Stomach (tissue), 9 donors: ENCODE measurements around the gene RIMBP3C. TPM values are rescaled to one million over a fixed set of nuclear protein-coding genes. Genes with fewer than 3 reads are reported as not detected.
"Not testable (repeated sequence)": the region's sequence is repeated elsewhere in the genome, so short reads cannot be mapped to it uniquely, and the experiment has no call there.

Experiments
- DNase-seq, 2 donors: peaks; one replicate each; pipeline versions ENCODE4 v3.0.0 to v3.0.0-alpha.2; 2013 to 2019
- H3K27ac ChIP-seq, 5 donors: fragments of 200-600 bp in 4 of 5; sonication (generic) in 4 of 5; one replicate each; pipeline ENCODE4 v1.5.1; 2013 to 2019; ENCODE audit warnings: mild to moderate bottlenecking in 1 of 5, moderate library complexity in 1 of 5
- H3K27me3 ChIP-seq, 3 donors: fragments of 200-600 bp; sonication (generic); one replicate each; pipeline ENCODE4 v1.5.1; 2017 to 2019; ENCODE audit warnings: mixed run types in 1 of 3
- H3K36me3 ChIP-seq, 4 donors: fragments of 200-600 bp; sonication (generic); 1 replicate in 3 of 4; 2 replicates in 1 of 4; pipeline ENCODE4 v1.5.1; 2016 to 2019
- H3K4me1 ChIP-seq, 4 donors: fragments of 200-600 bp; sonication (generic); one replicate each; pipeline ENCODE4 v1.5.1; 2016 to 2019
- H3K4me3 ChIP-seq, 4 donors: fragments of 200-600 bp; sonication (generic) in 3 of 4; one replicate each; pipeline ENCODE4 v1.5.1; 2016 to 2019; ENCODE audit warnings: mild to moderate bottlenecking in 1 of 4
- H3K9me3 ChIP-seq, 4 donors: fragments of 200-600 bp; sonication (generic); one replicate each; pipeline ENCODE4 v1.5.1; 2016 to 2019
- WGBS, 5 donors: extraction: QIAGEN DNeasy Blood & Tissue Kit in 3 of 5; methylation state at CpG; one replicate each; pipeline versions ENCODE4 v1.1.5 to v1.1.7; 2013 to 2018; 5-methylcytosine and 5-hydroxymethylcytosine counted together
- intact Hi-C: fragments of 100-400 bp; cut with DNase I; formaldehyde crosslinking; loops from one replicate; pipeline ENCODE4 v1.15.1; 2023; ENCODE audit warnings: low total_unique reads
- polyA plus RNA-seq, 3 donors: library from polyadenylated mRNA; stranded (reverse); fragments of 200-250 nt; gene quantifications; one replicate each; pipeline ENCODE4 v1.2.3, GENCODE V29; 2013
- small RNA-seq, 4 donors: library from RNA; depleted of rRNA; stranded (forward); fragments of <200 nt; gene quantifications; one replicate each; pipeline ENCODE3, GENCODE V24; 2016
- total RNA-seq, 5 donors: library from RNA; depleted of rRNA; stranded (reverse); fragments of >200 nt; gene quantifications; one replicate each; pipeline versions ENCODE4 v1.1.0 to v1.2.3, GENCODE V29; 2014 to 2016
- donor health status: healthy with polysubstance abuse.
- donor health status: Bipolar disorder and iron deficiency.
- donor health status: healthy.

Gene RIMBP3C
- total and polyA plus RNA-seq, 8 donors: under 0.01 to 0.18 TPM; not detected in 6

DNA sequence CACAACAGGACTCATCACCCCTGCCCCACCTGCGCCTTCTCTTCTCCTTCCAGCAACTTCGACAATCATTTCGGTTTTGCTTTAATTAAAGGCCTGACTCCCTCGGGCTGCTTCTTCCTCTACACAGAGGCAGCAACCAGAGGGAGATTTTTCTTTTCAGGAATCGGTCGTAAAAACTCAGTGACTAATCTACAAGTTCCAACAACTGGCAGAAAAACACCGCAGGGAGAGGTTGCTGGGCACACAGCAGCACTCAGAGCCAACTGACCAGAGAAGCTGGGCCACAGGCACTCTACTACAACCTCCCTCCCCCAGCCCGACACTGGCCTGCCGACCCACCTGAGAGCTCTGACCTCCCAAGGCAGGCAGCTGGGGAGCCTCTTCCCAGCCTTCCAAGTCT lies 36.0 kb downstream of the RIMBP3C start:
- H3K27ac ChIP-seq, H3K4me3 ChIP-seq, H3K4me1 ChIP-seq, H3K9me3 ChIP-seq, intact Hi-C loops, H3K27me3 ChIP-seq, H3K36me3 ChIP-seq, DNase-seq: not testable (repeated sequence)
- no CpG with 5 or more reads among the region's 9 CpGs for WGBS, 5 donors

DNA sequence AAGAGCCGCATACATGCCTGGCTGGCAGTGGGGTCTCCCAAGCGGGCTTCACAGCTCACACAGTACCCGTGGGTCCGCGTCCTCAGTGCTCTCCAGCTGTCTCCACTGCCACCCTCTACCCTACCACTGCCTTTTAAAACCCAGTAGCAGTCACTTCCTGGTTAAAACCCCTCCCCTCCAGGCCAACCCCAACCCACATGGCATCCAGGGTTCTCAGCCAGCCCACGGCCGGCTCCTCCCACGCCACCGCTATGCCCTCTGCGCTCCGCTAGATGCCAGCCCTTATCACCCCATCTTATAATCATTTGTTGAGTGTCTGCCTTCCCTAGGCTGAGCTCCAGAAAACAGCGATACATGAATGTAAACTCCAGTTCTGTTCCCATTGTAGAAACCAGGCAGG lies 37.1 kb downstream of the RIMBP3C start:
- H3K4me1 ChIP-seq, H3K27ac ChIP-seq, intact Hi-C loops, H3K9me3 ChIP-seq, H3K4me3 ChIP-seq, H3K36me3 ChIP-seq, H3K27me3 ChIP-seq: not testable (repeated sequence)
- peak in 1 of 2 donors; percentile 21 for DNase-seq
- WGBS, 5 donors: 14% methylated on average over 1 of the region's 12 CpGs; no CpG with 5 or more reads in 4 of the 5 donors

DNA sequence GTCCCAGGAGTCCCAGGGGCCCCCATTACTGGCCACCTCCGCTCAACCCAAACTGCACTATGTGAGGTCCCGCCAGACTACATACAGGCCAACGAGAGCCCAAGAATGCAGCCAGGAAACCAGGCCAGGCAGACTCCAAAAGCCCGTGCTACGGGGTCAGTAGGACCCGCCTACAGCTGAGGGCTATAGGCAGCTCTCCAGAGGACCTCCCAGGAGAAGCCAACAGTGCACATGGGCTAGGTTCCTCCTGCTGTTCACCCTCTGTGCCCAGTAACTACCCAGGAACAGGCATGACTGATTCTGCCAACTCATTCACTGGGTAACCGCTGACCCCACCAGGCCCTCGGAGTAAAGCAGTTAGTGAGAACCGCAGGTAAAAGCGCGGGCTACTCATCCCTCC lies 39.2 kb downstream of the RIMBP3C start:
- H3K4me1 ChIP-seq, intact Hi-C loops, DNase-seq, H3K4me3 ChIP-seq, H3K27ac ChIP-seq, H3K9me3 ChIP-seq, H3K27me3 ChIP-seq, H3K36me3 ChIP-seq: not testable (repeated sequence)
- WGBS, 5 donors: 44 to 80% (median 46%) methylated on average over 1 to 3 of the region's 11 CpGs; no CpG with 5 or more reads in 1 of the 5 donors

DNA sequence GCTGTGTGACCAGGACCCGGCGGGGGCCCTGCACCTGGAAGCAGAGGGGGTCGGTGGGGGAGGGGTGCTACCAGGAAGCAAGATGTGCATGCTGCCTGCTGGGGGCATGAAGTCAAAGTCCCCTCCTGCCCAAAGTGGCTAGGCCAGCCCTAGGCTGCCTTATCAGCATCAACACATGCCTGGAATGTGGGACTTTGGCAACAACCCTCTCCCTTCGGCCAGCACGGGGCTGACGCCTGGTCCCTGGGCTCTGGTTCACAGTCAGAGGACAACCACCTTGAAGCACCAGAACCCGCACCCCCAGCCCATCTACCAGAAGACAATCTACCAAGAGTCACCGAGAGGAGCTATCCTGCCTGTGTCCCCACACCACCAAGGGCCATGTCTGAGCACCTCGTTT lies 40.9 kb downstream of the RIMBP3C start:
- H3K36me3 ChIP-seq, intact Hi-C loops, H3K27ac ChIP-seq, H3K4me1 ChIP-seq, DNase-seq, H3K27me3 ChIP-seq, H3K9me3 ChIP-seq, H3K4me3 ChIP-seq: not testable (repeated sequence)
- no CpG with 5 or more reads among the region's 9 CpGs for WGBS, 5 donors

DNA sequence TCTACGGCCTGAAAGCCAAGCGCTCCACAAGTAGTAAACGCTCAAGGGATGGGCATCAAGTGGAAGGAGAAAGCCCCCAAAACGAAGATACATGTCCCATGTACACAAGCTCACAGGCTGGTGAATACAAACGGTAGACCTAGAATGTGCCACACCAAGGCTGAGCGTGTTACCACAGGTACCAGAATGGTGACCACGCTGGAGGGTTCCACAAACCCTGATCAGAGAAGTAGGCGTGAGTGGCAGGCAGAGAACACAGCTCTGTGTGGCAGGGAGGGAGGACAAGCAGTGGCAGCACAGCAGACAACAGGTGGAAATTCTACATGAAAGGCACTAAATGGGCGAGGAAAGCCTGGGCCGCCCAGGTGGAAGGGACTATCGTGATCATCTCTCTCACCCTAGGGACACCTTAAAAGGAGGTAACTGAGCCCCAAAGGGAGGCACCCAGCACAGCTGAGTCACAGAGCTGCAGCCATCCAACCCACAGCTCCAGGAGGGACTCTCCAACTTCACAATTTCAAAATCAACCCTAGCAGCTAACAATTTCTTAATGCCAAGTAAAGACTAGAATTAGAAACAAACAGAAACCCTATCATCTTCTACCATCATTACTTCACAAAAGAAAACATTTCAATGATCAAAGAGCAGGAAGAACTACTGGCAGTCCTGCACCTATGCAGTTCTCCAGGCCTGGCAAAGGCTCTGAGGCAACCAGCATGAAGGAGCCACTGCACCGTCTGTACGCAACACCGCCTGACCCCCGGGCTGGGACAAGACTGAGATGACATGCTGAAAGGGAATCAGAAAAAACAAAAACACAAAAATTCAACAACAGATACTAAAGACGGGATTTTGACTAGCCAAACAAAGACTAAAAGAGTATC lies 51.4 kb downstream of the RIMBP3C start:
- H3K4me1 ChIP-seq, intact Hi-C loops, H3K27me3 ChIP-seq, DNase-seq, H3K27ac ChIP-seq, H3K9me3 ChIP-seq, H3K36me3 ChIP-seq, H3K4me3 ChIP-seq: not testable (repeated sequence)
- no CpG with 5 or more reads among the region's 16 CpGs for WGBS, 5 donors

DNA sequence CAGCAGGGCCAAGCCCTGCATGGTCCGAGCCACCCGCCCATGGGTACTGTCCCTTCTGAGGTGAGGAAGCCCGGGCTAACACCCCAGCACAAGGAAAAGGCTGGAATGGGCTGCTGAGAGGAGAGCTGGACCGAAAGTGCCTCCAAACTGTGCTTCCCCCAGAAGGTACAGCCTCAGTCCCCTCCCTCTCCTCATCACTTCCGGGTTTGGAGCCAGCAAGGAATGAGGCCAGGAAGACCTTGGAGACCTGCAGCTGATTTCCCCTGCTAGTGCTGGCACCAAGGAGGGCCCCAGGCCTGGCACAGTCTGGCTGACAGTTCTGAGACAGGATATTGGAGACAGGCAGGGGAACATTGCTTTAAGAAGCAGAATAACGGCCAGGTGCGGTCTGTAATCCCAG lies 52.8 kb downstream of the RIMBP3C start:
- H3K4me3 ChIP-seq, H3K27ac ChIP-seq, intact Hi-C loops, H3K36me3 ChIP-seq, H3K9me3 ChIP-seq, DNase-seq, H3K27me3 ChIP-seq, H3K4me1 ChIP-seq: not testable (repeated sequence)
- WGBS, 5 donors: no CpG with 5 or more reads among the region's 7 CpGs

DNA sequence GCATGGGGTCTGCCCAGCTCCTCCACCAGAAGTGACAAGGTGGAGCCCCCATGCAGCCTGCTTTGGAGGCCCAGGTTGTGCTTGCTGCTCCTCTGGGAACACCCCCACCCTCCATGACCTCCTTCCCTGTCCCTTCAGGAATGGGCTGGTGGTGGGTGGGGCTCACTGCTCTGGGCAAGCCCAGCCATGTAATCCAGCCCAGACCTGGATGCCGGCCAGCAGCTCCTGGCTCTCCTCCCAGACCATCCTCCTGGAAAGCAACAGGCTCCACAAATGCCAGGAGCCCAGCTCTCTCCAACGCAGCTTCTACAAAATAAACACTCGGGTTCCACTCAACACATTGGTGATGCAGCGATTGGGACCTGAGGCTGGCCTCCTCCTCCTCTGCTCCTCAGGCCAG lies 53.3 kb downstream of the RIMBP3C start:
- H3K36me3 ChIP-seq, H3K4me1 ChIP-seq, H3K27me3 ChIP-seq, H3K27ac ChIP-seq, H3K9me3 ChIP-seq, DNase-seq, H3K4me3 ChIP-seq, intact Hi-C loops: not testable (repeated sequence)
- no CpG with 5 or more reads among the region's 4 CpGs for WGBS, 5 donors

Small RNAs within 50 kb of the gene (small RNA-seq; reads per million reads assigned to genes)
- gene RF00492 (0 reads per million in 4 donors), gene RN7SKP221 (0 reads per million in 4 donors)

Other genes with a start within 250 kb of the RIMBP3C start
- gene RIMBP3B, start 167.7 kb downstream of the RIMBP3C start, total RNA-seq: not detected
- gene RIMBP3B, start 167.7 kb downstream of the RIMBP3C start, polyA plus RNA-seq: under 1 TPM in 1 of 3 donors, not detected in 2; 0.03 TPM
- gene HIC2, start 134.1 kb downstream of the RIMBP3C start, total RNA-seq: 1 to 10 TPM in 4 of 5 donors, under 1 TPM in 1; 0.45 to 7.4 (median 7.0) TPM
- gene HIC2, start 134.1 kb downstream of the RIMBP3C start, polyA plus RNA-seq: 1 to 10 TPM in 2 of 3 donors, under 1 TPM in 1; 0.78 to 1.5 (median 1.2) TPM
- gene TMEM191C, start 84.1 kb downstream of the RIMBP3C start, total RNA-seq: 10 to 100 TPM in 1 of 5 donors, 1 to 10 TPM in 1, under 1 TPM in 1, not detected in 2; 0.73 to 69.2 (median 3.6) TPM
- gene TMEM191C, start 84.1 kb downstream of the RIMBP3C start, polyA plus RNA-seq: 1 to 10 TPM; 1.8 to 5.8 (median 2.9) TPM
- gene UBE2L3, start 16.3 kb upstream of the RIMBP3C start, total RNA-seq: 10 to 100 TPM; 23.1 to 94.2 (median 42.0) TPM
- gene UBE2L3, start 16.3 kb upstream of the RIMBP3C start, polyA plus RNA-seq: 10 to 100 TPM; 46.1 to 58.0 (median 55.2) TPM
- 10 to 100 TPM in 4 of 5 donors, 1 to 10 TPM in 1; 8.1 to 75.3 (median 41.1) TPM for gene YDJC, start 78.6 kb upstream of the RIMBP3C start, total RNA-seq
- 10 to 100 TPM; 23.8 to 42.4 (median 35.1) TPM for gene YDJC, start 78.6 kb upstream of the RIMBP3C start, polyA plus RNA-seq
- not detected for gene CCDC116, start 81.3 kb upstream of the RIMBP3C start, total RNA-seq
- gene CCDC116, start 81.3 kb upstream of the RIMBP3C start, polyA plus RNA-seq: under 1 TPM in 2 of 3 donors, not detected in 1; 0.25 to 0.48 TPM
- 100 to 1,000 TPM in 1 of 5 donors, 10 to 100 TPM in 2, 1 to 10 TPM in 1, not detected in 1; 4.0 to 101 (median 24.2) TPM for gene SDF2L1, start 90.8 kb upstream of the RIMBP3C start, total RNA-seq
- gene SDF2L1, start 90.8 kb upstream of the RIMBP3C start, polyA plus RNA-seq: 10 to 100 TPM; 36.4 to 42.7 (median 39.0) TPM
- gene PPIL2, start 114.6 kb upstream of the RIMBP3C start, total RNA-seq: 10 to 100 TPM; 35.0 to 77.9 (median 51.1) TPM
- gene PPIL2, start 114.6 kb upstream of the RIMBP3C start, polyA plus RNA-seq: 10 to 100 TPM; 20.6 to 36.0 (median 22.3) TPM
- gene YPEL1, start 184.3 kb upstream of the RIMBP3C start, total RNA-seq: 10 to 100 TPM in 1 of 5 donors, 1 to 10 TPM in 3, under 1 TPM in 1; 0.58 to 22.2 (median 5.7) TPM
- gene YPEL1, start 184.3 kb upstream of the RIMBP3C start, polyA plus RNA-seq: 1 to 10 TPM; 2.5 to 4.0 (median 2.7) TPM